ENCODE results near the gene GJB6. TPM values are rescaled to one million over a fixed set of nuclear protein-coding genes. Genes with fewer than 3 reads are reported as not detected.

The GJB6 gene
- total RNA-seq, 2 experiments from 2014 or later = 2.7 to 2.9 TPM

- H3K27ac Mint-ChIP-seq = no peak overlapping the region
- no peak for ATAC-seq
- peaks cover 20% of the 10 kb centered on the region for H3K4me1 Mint-ChIP-seq
- peak; percentile 20 for DNase-seq
- CTCF ChIA-PET = interaction anchor here (0.7 kb wide), 1 partner anchor 11 kb away, joined by 4 read pairs; no protein-coding TSS in a partner anchor
- intact Hi-C loops (cut with DNase I, micrococcal nuclease) = loop anchor here (5.0 to 10.0 kb wide), 2 partner anchors 509 to 731 kb away; partner anchors contain the start of gene IL17D (in 2 of the 2)
- POLR2A ChIA-PET = no interaction called here
- H3K27me3 Mint-ChIP-seq = peaks cover 48% of the 10 kb centered on the region
- H3K4me3 Mint-ChIP-seq = peak overlapping the region; percentile 61
- H3K9me3 Mint-ChIP-seq (ENCODE audit: low read depth) = no peaks in the 10 kb centered on the region
- H3K36me3 Mint-ChIP-seq (ENCODE audit: low read depth) = no peaks in the 10 kb centered on the region
These were observed 38.8 kb downstream of the GJB6 start for GRCh38 chr13:20193162-20193906.

GRCh38 chr13:20192836-20193161, 39.3 kb downstream of the GJB6 start, which contains the start of gene GJB2:
GJB2 (minus strand) TSS chr13:20192938; CDS start chr13:20189581, 3,357 bp downstream.
- no peaks in the 10 kb centered on the region for H3K36me3 Mint-ChIP-seq (ENCODE audit: low read depth)
- CTCF ChIA-PET = interaction anchor here (0.7 kb wide), 1 partner anchor 10 kb away, joined by 4 read pairs; no protein-coding TSS in a partner anchor
- H3K27me3 Mint-ChIP-seq = peaks cover 48% of the 10 kb centered on the region

GRCh38 chr13:20192158-20192835, 39.8 kb downstream of the GJB6 start:
- DNase-seq (peak; percentile 52), ATAC-seq (no peak)
- Mint-ChIP-seq H3K4me1 (peaks cover 20% of the 10 kb centered on the region), H3K9me3 (ENCODE audit: low read depth) (no peaks in the 10 kb centered on the region), H3K27ac (no peak overlapping the region), H3K27me3 (peaks cover 48% of the 10 kb centered on the region), H3K36me3 (ENCODE audit: low read depth) (no peaks in the 10 kb centered on the region), H3K4me3 (peak overlapping the region; percentile 65)
- ChIA-PET CTCF (interaction anchor here (0.6 to 1.9 kb wide), 6 partner anchors 10 to 344 kb away, joined by 3 to 6 read pairs (median 4); no protein-coding TSS in a partner anchor), POLR2A (no interaction called here)
- intact Hi-C loops (cut with DNase I, micrococcal nuclease) = loop anchor here (5.0 to 10.0 kb wide), 2 partner anchors 510 to 733 kb away; partner anchors contain the start of gene IL17D (in 2 of the 2)

More at GRCh38 chr13:20192836-20193161, 39.3 kb downstream of the GJB6 start, which contains the start of gene GJB2:
- POLR2A ChIA-PET = no interaction called here
- DNase-seq (peak; percentile 47), ATAC-seq (no peak)
- Mint-ChIP-seq H3K4me3 (peak within 1 kb of the TSS; percentile 65), H3K9me3 (ENCODE audit: low read depth) (no peaks in the 10 kb centered on the region), H3K4me1 (peaks cover 20% of the 10 kb centered on the region), H3K27ac (no peak within 1 kb of the TSS)
- intact Hi-C loops (cut with DNase I, micrococcal nuclease) = loop anchor here (5.0 to 10.0 kb wide), 2 partner anchors 510 to 732 kb away; partner anchors contain the start of gene IL17D (in 2 of the 2)

GRCh38 chr13:20191311-20192157, 40.6 kb downstream of the GJB6 start:
- H3K27me3 Mint-ChIP-seq = peaks cover 42% of the 10 kb centered on the region
- no peak overlapping the region for H3K27ac Mint-ChIP-seq
- DNase-seq (no peak), ATAC-seq (no peak)
- intact Hi-C loops (cut with DNase I, micrococcal nuclease) = loop anchor here (5.0 to 10.0 kb wide), 2 partner anchors 511 to 733 kb away; partner anchors contain the start of gene IL17D (in 2 of the 2)
- CTCF ChIA-PET = interaction anchor here (0.6 to 1.9 kb wide), 9 partner anchors 9 to 393 kb away, joined by 3 to 6 read pairs (median 4); no protein-coding TSS in a partner anchor
- no peaks in the 10 kb centered on the region for H3K9me3 Mint-ChIP-seq (ENCODE audit: low read depth)
- POLR2A ChIA-PET = interaction anchor here (0.6 kb wide), 1 partner anchor 71 kb away, joined by 3 read pairs; no protein-coding TSS in a partner anchor
- H3K4me1 Mint-ChIP-seq = peaks cover 18% of the 10 kb centered on the region
- no peaks in the 10 kb centered on the region for H3K36me3 Mint-ChIP-seq (ENCODE audit: low read depth)
- H3K4me3 Mint-ChIP-seq = peak overlapping the region; percentile 65

GRCh38 chr13:20190481-20191310, 41.4 kb downstream of the GJB6 start:
- ChIA-PET CTCF (interaction anchor here (0.6 to 1.9 kb wide), 8 partner anchors 8 to 394 kb away, joined by 3 to 6 read pairs (median 4); no protein-coding TSS in a partner anchor), POLR2A (no interaction called here)
- intact Hi-C loops (cut with DNase I, micrococcal nuclease) = loop anchor here (5.0 to 10.0 kb wide), 2 partner anchors 512 to 734 kb away; partner anchors contain the start of gene IL17D (in 2 of the 2)
- DNase-seq (no peak), ATAC-seq (no peak)
- peaks cover 38% of the 10 kb centered on the region for H3K27me3 Mint-ChIP-seq
- H3K4me1 Mint-ChIP-seq = peaks cover 18% of the 10 kb centered on the region
- H3K27ac Mint-ChIP-seq = no peak overlapping the region
- H3K36me3 Mint-ChIP-seq (ENCODE audit: low read depth) = no peaks in the 10 kb centered on the region
- no peak overlapping the region for H3K4me3 Mint-ChIP-seq
- no peaks in the 10 kb centered on the region for H3K9me3 Mint-ChIP-seq (ENCODE audit: low read depth)

GRCh38 chr13:20190076-20190475, 42.0 kb downstream of the GJB6 start:
- H3K27me3 Mint-ChIP-seq = peaks cover 33% of the 10 kb centered on the region
- H3K4me3 Mint-ChIP-seq = no peak overlapping the region
- POLR2A ChIA-PET = no interaction called here
- no peak overlapping the region for H3K27ac Mint-ChIP-seq
- H3K4me1 Mint-ChIP-seq = peaks cover 18% of the 10 kb centered on the region
- H3K36me3 Mint-ChIP-seq (ENCODE audit: low read depth) = no peaks in the 10 kb centered on the region
- H3K9me3 Mint-ChIP-seq (ENCODE audit: low read depth) = no peaks in the 10 kb centered on the region
- CTCF ChIA-PET = interaction anchor here (0.8 kb wide), 2 partner anchors 230 to 289 kb away, joined by 3 read pairs; no protein-coding TSS in a partner anchor
- DNase-seq (no peak), ATAC-seq (no peak)
- intact Hi-C loops (cut with DNase I, micrococcal nuclease) = loop anchor here (5.0 to 10.0 kb wide), 2 partner anchors 512 to 735 kb away; partner anchors contain the start of gene IL17D (in 2 of the 2)

GRCh38 chr13:20188667-20189553, 43.2 kb downstream of the GJB6 start:
- Mint-ChIP-seq H3K4me3 (no peak overlapping the region), H3K4me1 (peaks cover 7% of the 10 kb centered on the region), H3K27me3 (peaks cover 22% of the 10 kb centered on the region), H3K27ac (no peak overlapping the region), H3K36me3 (ENCODE audit: low read depth) (no peaks in the 10 kb centered on the region), H3K9me3 (ENCODE audit: low read depth) (no peaks in the 10 kb centered on the region)
- ATAC-seq = no peak
- intact Hi-C loops (cut with DNase I, micrococcal nuclease) = no loop called here
- CTCF ChIA-PET = interaction anchor here (0.5 to 3.9 kb wide), 6 partner anchors 8 to 961 kb away, joined by 3 to 21 read pairs (median 3); no protein-coding TSS in a partner anchor
- POLR2A ChIA-PET = no interaction called here
- DNase-seq = peak; percentile 44

- Mint-ChIP-seq H3K27ac (no peak overlapping the region), H3K9me3 (ENCODE audit: low read depth) (no peaks in the 10 kb centered on the region), H3K27me3 (peaks cover 17% of the 10 kb centered on the region), H3K4me3 (no peak overlapping the region), H3K4me1 (peaks cover under 1% of the 10 kb centered on the region), H3K36me3 (ENCODE audit: low read depth) (no peaks in the 10 kb centered on the region)
- DNase-seq = no peak
- CTCF ChIA-PET = interaction anchor here (0.8 to 3.9 kb wide), 6 partner anchors 9 to 308 kb away, joined by 3 to 21 read pairs (median 4); no protein-coding TSS in a partner anchor
- no peak for ATAC-seq
- POLR2A ChIA-PET = no interaction called here
- intact Hi-C loops (cut with DNase I, micrococcal nuclease) = no loop called here
These were observed 45.3 kb downstream of the GJB6 start for GRCh38 chr13:20186771-20187170.

GRCh38 chr13:20185366-20186056, 46.6 kb downstream of the GJB6 start:
- Mint-ChIP-seq H3K27me3 (peaks cover 14% of the 10 kb centered on the region), H3K4me1 (no peaks in the 10 kb centered on the region), H3K9me3 (ENCODE audit: low read depth) (no peaks in the 10 kb centered on the region), H3K4me3 (no peak overlapping the region), H3K36me3 (ENCODE audit: low read depth) (no peaks in the 10 kb centered on the region), H3K27ac (no peak overlapping the region)
- DNase-seq (no peak), ATAC-seq (no peak)
- ChIA-PET CTCF (interaction anchor here (0.6 to 3.9 kb wide), 7 partner anchors 12 to 1303 kb away, joined by 3 to 21 read pairs (median 4); no protein-coding TSS in a partner anchor), POLR2A (no interaction called here)
- intact Hi-C loops (cut with DNase I, micrococcal nuclease) = no loop called here

Measured in activated CD4-positive, alpha-beta T cell treated with anti-CD3 and anti-CD28 coated beads for 36 hours (primary cell).